Gastroesophageal sphincter (tissue), 3 donors: ENCODE data around the gene DPEP1.

Experiments
- POLR2A ChIP-seq, 2 donors: fragments of 450-650 bp; IDR thresholded peaks; one replicate each; pipeline ENCODE4 v1.6.1; 2017; ENCODE audit warnings: antibody characterized with exemption in 2 of 2, mild to moderate bottlenecking in 2 of 2, moderate library complexity in 1 of 2
- POLR2AphosphoS5 ChIP-seq: sonication (generic); formaldehyde crosslinking; IDR thresholded peaks from one replicate; pipeline ENCODE4 v1.6.1; 2017; ENCODE audit warnings: antibody characterized with exemption
- TF ChIP-seq, protein P1 (sequence below), 4 experiments: fragments of 200-600 bp in 2 of 4; fragments of 450-650 bp in 2 of 4; sonication (generic) in 1 of 4; IDR thresholded peaks; one replicate each; pipeline ENCODE4 v1.5.1; 2017 to 2019; ENCODE audit warnings: antibody characterized with exemption in 4 of 4, mild to moderate bottlenecking in 2 of 4, moderate library complexity in 2 of 4

DNA sequence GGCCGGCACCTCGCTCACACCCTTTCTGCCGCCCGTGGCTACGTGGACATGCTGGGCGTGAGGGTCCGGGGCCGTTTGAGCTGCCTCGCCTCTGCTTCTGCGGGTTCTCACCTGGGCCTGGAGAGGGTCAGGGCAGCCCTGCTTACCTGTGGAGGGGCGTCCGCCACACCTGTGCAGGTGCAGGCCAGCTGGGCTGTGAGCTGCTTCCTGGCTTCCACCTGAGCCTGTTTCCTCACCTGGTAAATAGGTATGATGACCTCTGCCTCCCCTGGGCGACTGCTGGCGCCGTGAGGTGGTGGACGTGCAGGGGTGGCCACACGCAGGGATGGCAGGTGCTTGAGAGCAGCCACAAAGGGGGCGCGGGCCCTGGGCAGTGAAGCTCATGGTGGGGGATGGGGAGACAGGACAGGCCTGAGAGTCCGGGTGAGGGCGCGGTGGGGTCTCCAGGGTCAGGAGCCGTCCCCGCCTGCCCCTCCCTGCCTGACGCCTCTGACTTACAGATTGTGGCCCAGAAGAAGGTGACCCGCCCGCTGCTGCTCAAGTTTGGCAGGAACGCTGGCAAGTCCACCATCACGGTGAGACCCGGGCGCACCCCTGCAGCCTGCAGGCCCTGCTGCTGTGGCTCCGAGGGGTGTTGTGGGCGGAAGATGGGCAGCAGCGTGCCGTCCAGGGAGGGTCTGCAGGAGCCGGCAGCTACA is 30.1 kb upstream of the DPEP1 start:
- TF ChIP-seq, protein P1, sequence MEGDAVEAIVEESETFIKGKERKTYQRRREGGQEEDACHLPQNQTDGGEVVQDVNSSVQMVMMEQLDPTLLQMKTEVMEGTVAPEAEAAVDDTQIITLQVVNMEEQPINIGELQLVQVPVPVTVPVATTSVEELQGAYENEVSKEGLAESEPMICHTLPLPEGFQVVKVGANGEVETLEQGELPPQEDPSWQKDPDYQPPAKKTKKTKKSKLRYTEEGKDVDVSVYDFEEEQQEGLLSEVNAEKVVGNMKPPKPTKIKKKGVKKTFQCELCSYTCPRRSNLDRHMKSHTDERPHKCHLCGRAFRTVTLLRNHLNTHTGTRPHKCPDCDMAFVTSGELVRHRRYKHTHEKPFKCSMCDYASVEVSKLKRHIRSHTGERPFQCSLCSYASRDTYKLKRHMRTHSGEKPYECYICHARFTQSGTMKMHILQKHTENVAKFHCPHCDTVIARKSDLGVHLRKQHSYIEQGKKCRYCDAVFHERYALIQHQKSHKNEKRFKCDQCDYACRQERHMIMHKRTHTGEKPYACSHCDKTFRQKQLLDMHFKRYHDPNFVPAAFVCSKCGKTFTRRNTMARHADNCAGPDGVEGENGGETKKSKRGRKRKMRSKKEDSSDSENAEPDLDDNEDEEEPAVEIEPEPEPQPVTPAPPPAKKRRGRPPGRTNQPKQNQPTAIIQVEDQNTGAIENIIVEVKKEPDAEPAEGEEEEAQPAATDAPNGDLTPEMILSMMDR (IDR thresholded peaks at IDR 0.05), result no peak
- TF ChIP-seq POLR2AphosphoS5, result no peak
- TF ChIP-seq POLR2A (IDR thresholded peaks at IDR 0.05), result no peak
